WTC11 (cell line): Measurements from ENCODE around the gene SEPTIN8.

Experiments
- ATF1 ChIP-seq: sonication (generic); formaldehyde crosslinking; IDR thresholded peaks from 2 replicates; pipeline ENCODE4 v1.8.1; 2023; ENCODE audit warnings: mild to moderate bottlenecking, moderate library complexity, missing genetic modification reagents
- CREB1 ChIP-seq: sonication (generic); formaldehyde crosslinking; IDR thresholded peaks from 2 replicates; pipeline ENCODE4 v1.8.0; 2023; ENCODE audit warnings: mild to moderate bottlenecking, missing genetic modification reagents
- ELF4 ChIP-seq: sonication (generic); formaldehyde crosslinking; IDR thresholded peaks from 2 replicates; pipeline ENCODE4 v1.8.1; 2022; ENCODE audit warnings: low read depth, mild to moderate bottlenecking, moderate library complexity, missing genetic modification reagents
- NFE2L1 ChIP-seq: sonication (generic); formaldehyde crosslinking; IDR thresholded peaks from 2 replicates; pipeline ENCODE4 v1.8.1; 2023; ENCODE audit warnings: missing genetic modification reagents
- NR3C1 ChIP-seq: sonication (generic); formaldehyde crosslinking; conservative IDR thresholded peaks from 2 replicates; pipeline ENCODE4 v1.8.1; 2023; ENCODE audit warnings: low read depth, mild to moderate bottlenecking, missing genetic modification reagents
- TP53 ChIP-seq: sonication (generic); formaldehyde crosslinking; IDR thresholded peaks from 2 replicates; pipeline ENCODE4 v1.8.1; 2023; ENCODE audit warnings: mild to moderate bottlenecking, missing genetic modification reagents
- TF ChIP-seq, protein P1 (sequence below): sonication (generic); formaldehyde crosslinking; IDR thresholded peaks from 2 replicates; pipeline ENCODE4 v1.8.1; 2023; ENCODE audit warnings: mild to moderate bottlenecking, missing genetic modification reagents
- TF ChIP-seq, protein P2 (sequence below): sonication (generic); formaldehyde crosslinking; IDR thresholded peaks from 2 replicates; pipeline ENCODE4 v1.8.0; 2022; ENCODE audit warnings: missing genetic modification reagents
- TF ChIP-seq, protein P3 (sequence below): fragments of 200-600 bp; IDR thresholded peaks from 2 replicates; pipeline ENCODE4 v1.8.0; 2022; ENCODE audit warnings: antibody characterized with exemption
- TF ChIP-seq, protein P4 (sequence below): sonication (generic); formaldehyde crosslinking; conservative IDR thresholded peaks from 2 replicates; pipeline ENCODE4 v1.8.1; 2023; ENCODE audit warnings: mild to moderate bottlenecking, low read depth, missing genetic modification reagents, moderate library complexity
- TF ChIP-seq, protein P5 (sequence below): sonication (generic); formaldehyde crosslinking; IDR thresholded peaks from 2 replicates; pipeline ENCODE4 v1.8.1; 2022; ENCODE audit warnings: low read depth, missing genetic modification reagents, borderline replicate concordance
- TF ChIP-seq, protein P6 (sequence below): fragments of 250-450 bp; sonication (Bioruptor Pico); conservative IDR thresholded peaks from 2 replicates; pipeline ENCODE4 v1.9.0; 2021; ENCODE audit warnings: mild to moderate bottlenecking

DNA sequence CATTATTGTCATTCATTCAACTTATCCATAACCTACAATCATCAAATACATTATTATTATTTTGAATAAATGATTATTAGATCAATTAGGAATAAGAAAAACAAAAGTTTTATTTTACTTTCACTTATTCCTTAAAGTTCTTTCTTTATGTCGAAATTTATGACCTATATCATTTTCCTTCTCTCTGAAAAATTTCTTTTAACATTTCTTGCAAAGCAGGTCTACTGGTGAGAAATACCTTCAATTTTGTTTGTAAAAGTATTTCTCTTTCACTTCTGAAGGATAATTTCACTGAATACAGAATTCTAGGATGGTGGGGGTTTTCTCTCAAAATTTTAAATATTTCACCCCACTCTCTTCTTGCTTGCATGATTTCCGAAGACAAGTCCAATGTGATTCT is 32.4 kb downstream of the SEPTIN8 start:
- TF ChIP-seq, protein P1, sequence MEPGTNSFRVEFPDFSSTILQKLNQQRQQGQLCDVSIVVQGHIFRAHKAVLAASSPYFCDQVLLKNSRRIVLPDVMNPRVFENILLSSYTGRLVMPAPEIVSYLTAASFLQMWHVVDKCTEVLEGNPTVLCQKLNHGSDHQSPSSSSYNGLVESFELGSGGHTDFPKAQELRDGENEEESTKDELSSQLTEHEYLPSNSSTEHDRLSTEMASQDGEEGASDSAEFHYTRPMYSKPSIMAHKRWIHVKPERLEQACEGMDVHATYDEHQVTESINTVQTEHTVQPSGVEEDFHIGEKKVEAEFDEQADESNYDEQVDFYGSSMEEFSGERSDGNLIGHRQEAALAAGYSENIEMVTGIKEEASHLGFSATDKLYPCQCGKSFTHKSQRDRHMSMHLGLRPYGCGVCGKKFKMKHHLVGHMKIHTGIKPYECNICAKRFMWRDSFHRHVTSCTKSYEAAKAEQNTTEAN, result no peak
- TF ChIP-seq, protein P2, sequence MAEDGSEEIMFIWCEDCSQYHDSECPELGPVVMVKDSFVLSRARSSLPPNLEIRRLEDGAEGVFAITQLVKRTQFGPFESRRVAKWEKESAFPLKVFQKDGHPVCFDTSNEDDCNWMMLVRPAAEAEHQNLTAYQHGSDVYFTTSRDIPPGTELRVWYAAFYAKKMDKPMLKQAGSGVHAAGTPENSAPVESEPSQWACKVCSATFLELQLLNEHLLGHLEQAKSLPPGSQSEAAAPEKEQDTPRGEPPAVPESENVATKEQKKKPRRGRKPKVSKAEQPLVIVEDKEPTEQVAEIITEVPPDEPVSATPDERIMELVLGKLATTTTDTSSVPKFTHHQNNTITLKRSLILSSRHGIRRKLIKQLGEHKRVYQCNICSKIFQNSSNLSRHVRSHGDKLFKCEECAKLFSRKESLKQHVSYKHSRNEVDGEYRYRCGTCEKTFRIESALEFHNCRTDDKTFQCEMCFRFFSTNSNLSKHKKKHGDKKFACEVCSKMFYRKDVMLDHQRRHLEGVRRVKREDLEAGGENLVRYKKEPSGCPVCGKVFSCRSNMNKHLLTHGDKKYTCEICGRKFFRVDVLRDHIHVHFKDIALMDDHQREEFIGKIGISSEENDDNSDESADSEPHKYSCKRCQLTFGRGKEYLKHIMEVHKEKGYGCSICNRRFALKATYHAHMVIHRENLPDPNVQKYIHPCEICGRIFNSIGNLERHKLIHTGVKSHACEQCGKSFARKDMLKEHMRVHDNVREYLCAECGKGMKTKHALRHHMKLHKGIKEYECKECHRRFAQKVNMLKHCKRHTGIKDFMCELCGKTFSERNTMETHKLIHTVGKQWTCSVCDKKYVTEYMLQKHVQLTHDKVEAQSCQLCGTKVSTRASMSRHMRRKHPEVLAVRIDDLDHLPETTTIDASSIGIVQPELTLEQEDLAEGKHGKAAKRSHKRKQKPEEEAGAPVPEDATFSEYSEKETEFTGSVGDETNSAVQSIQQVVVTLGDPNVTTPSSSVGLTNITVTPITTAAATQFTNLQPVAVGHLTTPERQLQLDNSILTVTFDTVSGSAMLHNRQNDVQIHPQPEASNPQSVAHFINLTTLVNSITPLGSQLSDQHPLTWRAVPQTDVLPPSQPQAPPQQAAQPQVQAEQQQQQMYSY (CRISPR knock-in tag), result no peak
- TF ChIP-seq, protein P3, sequence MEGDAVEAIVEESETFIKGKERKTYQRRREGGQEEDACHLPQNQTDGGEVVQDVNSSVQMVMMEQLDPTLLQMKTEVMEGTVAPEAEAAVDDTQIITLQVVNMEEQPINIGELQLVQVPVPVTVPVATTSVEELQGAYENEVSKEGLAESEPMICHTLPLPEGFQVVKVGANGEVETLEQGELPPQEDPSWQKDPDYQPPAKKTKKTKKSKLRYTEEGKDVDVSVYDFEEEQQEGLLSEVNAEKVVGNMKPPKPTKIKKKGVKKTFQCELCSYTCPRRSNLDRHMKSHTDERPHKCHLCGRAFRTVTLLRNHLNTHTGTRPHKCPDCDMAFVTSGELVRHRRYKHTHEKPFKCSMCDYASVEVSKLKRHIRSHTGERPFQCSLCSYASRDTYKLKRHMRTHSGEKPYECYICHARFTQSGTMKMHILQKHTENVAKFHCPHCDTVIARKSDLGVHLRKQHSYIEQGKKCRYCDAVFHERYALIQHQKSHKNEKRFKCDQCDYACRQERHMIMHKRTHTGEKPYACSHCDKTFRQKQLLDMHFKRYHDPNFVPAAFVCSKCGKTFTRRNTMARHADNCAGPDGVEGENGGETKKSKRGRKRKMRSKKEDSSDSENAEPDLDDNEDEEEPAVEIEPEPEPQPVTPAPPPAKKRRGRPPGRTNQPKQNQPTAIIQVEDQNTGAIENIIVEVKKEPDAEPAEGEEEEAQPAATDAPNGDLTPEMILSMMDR, result no peak
- no peak for TF ChIP-seq NR3C1
- TF ChIP-seq CREB1 (CRISPR knock-in tag), result no peak
- TF ChIP-seq ELF4 (CRISPR knock-in tag), result no peak
- TF ChIP-seq, protein P4, sequence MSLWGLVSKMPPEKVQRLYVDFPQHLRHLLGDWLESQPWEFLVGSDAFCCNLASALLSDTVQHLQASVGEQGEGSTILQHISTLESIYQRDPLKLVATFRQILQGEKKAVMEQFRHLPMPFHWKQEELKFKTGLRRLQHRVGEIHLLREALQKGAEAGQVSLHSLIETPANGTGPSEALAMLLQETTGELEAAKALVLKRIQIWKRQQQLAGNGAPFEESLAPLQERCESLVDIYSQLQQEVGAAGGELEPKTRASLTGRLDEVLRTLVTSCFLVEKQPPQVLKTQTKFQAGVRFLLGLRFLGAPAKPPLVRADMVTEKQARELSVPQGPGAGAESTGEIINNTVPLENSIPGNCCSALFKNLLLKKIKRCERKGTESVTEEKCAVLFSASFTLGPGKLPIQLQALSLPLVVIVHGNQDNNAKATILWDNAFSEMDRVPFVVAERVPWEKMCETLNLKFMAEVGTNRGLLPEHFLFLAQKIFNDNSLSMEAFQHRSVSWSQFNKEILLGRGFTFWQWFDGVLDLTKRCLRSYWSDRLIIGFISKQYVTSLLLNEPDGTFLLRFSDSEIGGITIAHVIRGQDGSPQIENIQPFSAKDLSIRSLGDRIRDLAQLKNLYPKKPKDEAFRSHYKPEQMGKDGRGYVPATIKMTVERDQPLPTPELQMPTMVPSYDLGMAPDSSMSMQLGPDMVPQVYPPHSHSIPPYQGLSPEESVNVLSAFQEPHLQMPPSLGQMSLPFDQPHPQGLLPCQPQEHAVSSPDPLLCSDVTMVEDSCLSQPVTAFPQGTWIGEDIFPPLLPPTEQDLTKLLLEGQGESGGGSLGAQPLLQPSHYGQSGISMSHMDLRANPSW, result no peak
- no peak for TF ChIP-seq NFE2L1 (CRISPR knock-in tag)
- TF ChIP-seq, protein P5, sequence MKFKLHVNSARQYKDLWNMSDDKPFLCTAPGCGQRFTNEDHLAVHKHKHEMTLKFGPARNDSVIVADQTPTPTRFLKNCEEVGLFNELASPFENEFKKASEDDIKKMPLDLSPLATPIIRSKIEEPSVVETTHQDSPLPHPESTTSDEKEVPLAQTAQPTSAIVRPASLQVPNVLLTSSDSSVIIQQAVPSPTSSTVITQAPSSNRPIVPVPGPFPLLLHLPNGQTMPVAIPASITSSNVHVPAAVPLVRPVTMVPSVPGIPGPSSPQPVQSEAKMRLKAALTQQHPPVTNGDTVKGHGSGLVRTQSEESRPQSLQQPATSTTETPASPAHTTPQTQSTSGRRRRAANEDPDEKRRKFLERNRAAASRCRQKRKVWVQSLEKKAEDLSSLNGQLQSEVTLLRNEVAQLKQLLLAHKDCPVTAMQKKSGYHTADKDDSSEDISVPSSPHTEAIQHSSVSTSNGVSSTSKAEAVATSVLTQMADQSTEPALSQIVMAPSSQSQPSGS (CRISPR knock-in tag), result no peak
- TF ChIP-seq, protein P6, sequence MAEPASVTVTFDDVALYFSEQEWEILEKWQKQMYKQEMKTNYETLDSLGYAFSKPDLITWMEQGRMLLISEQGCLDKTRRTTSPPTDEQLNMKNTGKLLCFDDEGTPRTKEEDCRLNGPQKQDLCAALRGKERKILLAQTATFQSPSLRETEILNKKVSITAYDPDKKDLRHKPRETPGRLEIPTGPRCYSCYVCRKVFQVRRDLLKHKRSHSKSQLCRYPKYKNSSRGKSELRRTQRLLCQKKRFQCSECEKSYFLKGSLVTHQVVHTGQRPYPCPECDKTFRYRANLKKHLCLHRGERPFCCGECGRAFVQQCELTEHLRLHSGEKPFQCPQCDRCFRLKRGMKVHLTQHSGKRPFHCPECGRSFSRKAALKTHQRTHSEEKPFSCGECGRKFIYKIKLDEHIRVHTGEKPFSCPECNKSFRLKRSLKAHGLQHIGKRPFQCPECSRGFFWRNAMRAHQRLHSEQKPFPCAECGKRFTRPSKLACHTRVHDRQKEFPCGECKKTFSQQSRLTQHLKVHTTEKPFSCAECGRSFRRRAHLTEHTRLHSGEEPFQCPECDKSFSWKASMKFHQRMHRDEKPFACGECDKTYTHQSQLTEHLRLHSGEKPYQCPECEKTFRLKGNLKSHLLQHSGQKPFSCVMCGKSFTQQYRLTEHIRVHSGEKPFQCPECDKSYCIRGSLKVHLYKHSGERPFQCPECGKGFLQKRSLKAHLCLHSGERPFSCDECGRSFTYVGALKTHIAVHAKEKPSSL (CRISPR knock-in tag), result no peak
- no peak for TF ChIP-seq ATF1 (CRISPR knock-in tag)
- no peak for TF ChIP-seq TP53 (CRISPR knock-in tag)
